HG02870 (cell line): ENCODE measurements around the gene ORMDL2.

Source experiments
- ATAC-seq: cut with Tn5 transposase; IDR thresholded peaks from one replicate; pipeline ENCODE4 v1.9.1; 2021; ENCODE audit warnings: mild to moderate bottlenecking, moderate library complexity; ENCODE audit not compliant: unreplicated experiment

ORMDL2 gene, protein sequence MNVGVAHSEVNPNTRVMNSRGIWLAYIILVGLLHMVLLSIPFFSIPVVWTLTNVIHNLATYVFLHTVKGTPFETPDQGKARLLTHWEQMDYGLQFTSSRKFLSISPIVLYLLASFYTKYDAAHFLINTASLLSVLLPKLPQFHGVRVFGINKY

DNA sequence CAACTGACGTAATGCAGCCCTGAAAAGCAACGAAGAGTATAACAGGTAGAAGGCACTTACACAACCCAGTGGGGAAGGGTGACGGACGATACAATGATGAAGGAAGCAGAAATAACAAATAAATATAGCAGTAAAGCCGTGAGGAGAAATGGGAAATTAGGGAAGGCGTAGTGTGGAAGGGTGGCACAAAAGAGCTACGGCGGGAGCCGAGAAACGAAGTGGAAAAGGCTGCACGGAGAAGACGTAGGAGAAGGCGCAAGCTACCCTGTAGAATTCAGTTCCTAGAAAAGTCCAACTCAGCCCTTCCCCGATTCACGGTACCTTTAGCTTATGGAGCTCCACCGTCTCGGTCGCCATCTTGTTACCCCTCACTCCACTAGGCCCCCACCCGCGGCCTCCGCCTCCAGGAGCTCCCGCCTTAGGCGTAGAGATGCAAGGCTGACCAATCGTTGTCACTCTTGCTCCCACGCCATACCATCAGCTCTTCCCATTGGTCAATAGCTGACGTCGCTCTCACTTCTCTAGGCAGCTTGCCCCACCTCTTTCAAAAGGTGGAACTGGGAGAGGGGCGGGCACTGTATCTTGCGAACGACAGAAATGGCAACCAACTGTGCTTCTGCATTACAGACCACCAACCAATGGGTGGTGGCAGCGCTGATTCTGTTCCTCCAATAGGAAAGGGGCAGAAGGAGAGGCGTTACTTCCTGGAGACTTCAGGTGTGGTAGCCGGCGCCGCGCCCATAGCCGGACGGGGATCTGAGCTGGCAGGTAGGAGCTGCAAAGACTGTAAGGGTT is at the start of gene ORMDL2, which contains the start of gene SARNP:
Gene ORMDL2, plus strand, starts transcription at position 697 of the 795 bp plus-strand sequence. CDS start 959 bp downstream, outside the sequence.
Gene SARNP, minus strand, starts transcription at position 380 of the 795 bp plus-strand sequence. Its CDS starts 23 bp downstream, at position 357.
- ATAC-seq, result peak; percentile 97

DNA sequence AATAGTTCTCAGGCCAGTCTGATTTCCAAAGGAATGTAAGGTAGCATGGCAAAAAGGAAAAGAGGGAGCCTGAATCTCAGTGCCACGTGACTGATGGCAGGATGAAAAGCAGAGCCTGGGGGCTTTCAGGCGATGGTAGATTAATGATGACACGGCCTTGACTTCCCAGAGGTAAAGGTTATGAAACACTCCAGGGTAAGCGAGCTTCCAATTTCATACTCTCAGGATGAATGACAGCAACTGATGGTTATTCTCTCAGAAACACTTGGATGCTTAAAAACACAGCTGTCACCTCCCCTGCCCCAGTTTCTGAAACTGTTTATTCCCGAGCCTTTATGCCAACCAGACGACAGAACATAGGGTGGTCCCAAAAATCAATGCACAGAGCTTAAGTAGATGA is 46.1 kb upstream of the ORMDL2 start:
- no peak for ATAC-seq

DNA sequence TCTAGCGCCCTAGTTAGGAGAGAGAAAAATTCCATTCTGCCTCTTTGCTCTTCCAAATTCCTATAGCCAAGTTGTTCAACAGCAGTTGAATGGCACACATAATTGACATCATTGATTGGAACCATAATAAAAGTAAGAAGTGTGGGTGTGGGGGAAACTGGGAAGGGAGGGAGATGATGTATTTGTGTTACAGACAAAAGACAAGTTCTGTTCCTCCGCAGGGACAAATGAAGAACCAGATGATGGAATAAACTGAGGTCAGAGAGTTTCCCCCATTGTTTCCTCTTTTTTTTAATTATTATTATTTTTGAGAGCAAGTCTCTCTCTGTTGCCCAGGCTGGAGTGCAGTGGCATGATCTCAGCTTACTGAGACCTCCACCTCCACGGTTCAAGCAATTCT is 40.0 kb upstream of the ORMDL2 start:
- no peak for ATAC-seq

DNA sequence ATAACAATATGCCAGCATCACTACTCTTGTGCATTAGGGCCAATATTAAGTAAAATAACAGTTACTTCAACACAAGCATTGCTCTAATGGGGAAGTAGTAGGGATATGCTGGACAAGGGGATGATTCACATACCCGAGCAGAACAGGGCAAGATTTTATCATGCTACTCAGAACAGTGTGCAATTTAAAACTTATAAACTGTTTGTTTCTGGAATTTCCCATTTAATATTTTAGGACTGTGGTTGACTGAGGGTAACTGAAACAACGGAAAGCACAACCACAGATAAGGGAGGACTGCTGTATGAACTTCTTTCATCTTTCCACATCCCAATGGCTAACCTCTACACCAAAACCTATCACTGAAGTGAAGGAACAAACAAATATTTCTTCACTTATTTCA is 37.2 kb upstream of the ORMDL2 start:
- no peak for ATAC-seq

DNA sequence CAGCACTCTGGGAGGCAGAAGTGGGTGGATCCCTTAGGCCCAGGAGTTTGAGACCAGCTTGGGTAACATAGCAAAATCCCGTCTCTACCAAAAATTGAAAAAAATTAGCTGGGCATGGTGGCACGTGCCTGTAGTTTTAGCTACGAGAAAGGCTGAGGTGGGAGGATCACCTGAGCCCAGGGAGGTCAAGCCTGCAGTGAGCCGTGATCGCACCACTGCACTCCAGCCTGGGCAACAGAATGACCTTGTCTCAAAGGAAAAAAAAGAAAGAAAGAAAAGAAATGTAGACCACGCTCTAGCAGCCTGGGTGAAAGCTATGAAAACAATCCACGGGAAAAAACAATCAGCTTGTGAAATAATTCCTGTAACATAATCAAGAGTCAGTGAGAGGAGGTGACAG is 29.3 kb upstream of the ORMDL2 start:
- ATAC-seq, result no peak

DNA sequence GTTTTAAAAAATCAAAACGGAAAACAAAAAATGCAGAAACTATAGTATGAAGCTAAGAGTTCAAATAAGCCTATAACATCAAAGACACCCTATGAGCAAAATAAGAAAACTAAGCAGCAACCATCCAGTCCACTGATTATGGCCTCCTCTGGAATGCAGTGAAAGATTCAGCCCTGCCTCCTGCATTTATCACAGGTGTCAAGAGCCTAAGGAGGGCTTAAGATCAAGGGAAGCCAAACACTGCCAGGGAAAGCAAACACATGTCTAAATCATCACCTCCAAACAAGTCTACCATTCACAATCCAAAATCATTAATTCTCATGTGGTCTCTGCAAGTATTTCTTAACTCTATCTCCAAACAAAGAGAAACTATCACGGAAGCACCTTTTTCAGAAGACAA is 28.7 kb upstream of the ORMDL2 start:
- no peak for ATAC-seq

DNA sequence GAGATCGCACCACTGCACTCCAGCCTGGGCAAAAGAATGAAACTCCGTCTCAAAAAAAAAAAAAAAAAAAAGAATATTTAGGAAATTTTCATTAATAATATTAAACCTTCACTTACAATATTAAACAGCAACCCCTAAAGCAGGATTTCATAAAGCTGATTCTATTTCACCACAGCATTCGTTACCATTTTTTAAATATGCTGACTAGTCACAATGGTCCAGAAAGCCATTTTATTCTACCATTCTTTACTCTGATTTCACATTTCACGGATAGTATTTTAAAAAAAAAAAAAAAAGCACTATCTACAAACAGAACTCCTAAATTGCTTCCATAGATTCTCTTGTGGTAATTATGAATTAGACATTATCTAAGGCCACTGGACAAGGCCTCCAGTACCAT is 27.9 kb upstream of the ORMDL2 start:
- ATAC-seq, result no peak

DNA sequence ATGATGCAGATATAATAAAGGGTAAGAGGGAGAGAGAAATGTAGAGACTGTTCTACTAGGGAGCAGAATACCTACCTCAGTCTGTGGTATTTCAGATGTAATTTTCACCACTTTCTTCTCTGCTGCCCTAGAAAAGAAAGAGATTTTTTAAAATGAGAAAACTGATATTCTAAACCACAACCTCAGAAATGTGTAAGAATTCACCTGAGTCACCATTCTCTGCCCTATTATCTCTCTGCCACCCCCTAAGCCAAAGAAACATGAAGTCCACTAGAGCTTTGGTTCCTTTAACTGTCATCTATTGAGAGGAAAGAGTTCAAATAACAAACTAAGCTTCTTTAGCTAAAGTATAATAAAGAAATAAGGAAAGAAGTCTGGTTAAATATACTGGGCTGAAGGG is 21.9 kb upstream of the ORMDL2 start:
- ATAC-seq, result no peak

DNA sequence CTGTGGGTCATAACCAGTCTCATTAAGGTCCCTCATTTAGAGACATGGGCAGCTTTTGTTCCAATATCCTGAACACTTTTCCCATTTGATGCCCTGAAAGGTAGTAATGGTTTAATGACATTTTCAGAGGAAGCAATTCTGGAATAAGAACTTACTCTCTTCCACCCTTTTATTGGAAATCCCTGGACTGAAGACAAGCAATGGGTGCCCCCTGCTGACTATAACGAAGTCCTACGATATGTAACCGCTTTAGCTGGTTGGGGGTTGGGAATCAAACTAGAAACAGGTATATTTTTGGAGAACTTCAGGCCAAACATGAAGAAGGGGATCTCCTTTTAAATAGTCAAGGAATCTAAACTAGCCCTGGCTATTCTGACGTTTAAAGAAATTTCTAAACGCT is 20.8 kb upstream of the ORMDL2 start:
- no peak for ATAC-seq

DNA sequence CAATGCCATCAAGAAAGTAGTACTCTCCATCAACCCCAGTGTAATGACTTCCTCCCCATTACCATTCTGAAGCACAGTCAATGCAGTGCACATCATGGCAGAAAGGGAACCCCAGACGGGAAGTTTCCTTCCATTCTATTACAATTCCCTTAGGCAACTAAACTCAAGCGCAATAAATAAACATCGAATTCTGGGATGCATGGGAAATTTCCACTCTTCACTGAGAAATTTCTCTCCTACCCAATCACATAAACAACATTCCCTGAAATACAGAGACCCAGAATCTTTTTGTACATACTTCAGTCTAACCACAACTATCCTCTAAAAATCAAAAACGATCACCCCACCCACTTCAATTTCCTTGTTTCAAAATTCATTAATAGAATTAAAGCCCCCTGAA is 20.3 kb upstream of the ORMDL2 start:
- no peak for ATAC-seq

DNA sequence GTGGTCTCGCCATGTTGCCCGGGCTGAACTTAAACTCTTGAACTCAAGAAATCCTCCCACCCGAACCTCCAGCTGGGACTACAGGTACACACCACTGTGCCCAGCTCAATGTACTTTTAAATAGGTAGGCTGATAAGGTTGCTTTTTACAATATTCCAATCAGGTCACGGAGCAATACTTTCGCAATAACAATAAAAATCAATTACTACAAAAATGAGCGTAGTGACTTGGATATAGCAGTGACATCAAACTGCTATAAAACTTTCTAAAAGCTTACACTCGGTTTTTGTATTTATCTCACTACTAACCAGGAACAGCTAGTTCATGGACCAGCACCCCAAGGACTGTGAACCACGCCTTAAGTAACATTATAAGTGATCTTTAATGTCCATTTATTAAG is 10.9 kb upstream of the ORMDL2 start:
- ATAC-seq, result no peak

DNA sequence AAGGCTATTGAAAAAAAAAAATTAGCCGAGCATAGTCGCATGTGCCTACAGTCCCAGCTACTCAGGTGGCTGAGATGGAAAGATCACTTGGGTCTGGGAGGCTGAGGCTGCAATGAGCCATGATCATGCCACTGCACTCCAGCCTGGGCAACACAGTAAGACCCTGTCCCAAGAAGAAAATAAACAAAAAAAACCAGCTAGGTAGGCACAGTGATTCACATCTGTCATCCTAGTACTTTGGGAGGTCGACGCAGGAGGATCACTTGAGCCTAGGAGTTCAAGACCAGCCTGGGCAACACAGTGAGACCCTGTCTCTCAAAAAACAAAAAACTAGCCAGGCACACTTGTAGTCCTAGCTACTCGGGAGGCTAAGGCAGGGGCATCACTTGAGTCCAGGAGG is 8.6 kb upstream of the ORMDL2 start:
- ATAC-seq, result no peak

DNA sequence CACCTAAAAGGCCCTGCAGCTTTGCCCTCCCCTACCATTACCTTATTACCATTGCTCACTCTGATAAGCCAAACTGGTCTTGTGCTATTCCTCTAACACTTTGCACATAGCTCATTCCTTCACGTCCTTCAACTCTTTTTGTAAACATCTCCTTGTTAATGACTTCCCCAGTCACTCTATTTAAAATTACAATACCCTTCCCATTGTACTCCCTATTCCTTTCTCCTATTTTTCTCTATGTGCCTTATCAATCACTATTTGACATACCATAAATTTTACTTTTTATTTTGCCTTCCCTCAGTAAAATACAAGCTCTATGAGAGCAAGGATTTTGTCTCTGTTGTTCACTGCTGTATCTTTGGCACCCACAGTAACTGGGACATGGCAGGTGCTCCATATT is 5.8 kb upstream of the ORMDL2 start:
- no peak for ATAC-seq

DNA sequence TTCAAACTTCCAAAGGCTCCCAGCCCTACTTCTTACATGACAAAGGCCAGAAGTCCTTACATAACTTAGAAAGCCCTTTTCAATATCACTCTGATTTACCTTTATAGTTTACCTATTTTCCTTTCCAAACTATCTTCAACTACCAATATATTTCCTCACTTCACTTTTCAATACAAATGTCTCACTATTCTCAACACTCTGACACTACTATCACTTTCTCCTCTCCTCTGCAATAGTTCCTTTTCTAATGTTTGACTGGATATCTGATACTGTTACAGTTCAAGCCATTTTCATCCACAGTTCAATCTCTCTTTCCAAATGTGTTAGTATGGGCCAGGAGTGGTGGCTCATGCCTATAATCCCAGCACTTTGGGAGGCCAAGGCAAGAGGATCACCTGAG is 3.6 kb upstream of the ORMDL2 start:
- no peak for ATAC-seq

DNA sequence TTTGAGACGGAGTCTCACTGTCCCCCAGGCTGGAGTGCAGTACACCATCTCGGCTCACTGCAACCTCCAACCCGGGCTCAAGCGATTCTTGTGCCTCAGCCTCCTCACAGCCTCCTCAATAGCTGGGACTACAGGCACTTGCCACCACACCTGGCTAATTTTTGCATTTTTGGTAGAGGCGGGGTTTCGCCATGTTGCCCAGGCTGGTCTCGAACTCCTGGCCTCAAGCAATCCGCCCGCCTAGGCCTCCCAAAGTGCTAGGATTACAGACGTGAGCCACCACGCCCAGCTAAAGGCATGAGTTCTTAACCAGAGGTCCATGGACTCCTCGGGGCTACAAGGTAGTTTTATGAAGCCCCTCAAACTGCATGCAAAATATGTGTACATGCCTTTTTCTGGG is 2.4 kb upstream of the ORMDL2 start:
- ATAC-seq, result no peak

DNA sequence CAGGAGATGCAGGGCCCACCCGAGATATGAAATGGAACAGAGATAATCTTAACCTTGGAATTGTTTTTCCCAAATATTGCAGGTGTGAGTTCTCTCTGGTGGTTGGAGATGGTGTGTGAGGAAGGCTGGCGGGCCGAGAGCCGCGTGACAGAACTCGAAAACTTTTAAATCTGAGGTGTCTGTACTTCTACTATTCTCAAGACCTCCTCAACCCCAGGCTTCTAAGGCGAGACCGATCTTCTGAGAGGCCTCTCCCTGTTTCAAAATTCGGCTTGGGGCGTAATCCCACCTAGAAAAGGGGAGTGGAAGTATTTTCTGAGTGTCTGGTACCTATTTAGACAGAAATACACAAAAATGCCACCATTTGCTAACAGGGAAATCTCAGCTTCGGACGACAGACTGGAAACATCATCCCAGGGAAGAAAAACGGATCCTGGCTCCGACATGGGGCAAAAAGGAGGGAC is 928 bp upstream of the ORMDL2 start:
- no peak for ATAC-seq

DNA sequence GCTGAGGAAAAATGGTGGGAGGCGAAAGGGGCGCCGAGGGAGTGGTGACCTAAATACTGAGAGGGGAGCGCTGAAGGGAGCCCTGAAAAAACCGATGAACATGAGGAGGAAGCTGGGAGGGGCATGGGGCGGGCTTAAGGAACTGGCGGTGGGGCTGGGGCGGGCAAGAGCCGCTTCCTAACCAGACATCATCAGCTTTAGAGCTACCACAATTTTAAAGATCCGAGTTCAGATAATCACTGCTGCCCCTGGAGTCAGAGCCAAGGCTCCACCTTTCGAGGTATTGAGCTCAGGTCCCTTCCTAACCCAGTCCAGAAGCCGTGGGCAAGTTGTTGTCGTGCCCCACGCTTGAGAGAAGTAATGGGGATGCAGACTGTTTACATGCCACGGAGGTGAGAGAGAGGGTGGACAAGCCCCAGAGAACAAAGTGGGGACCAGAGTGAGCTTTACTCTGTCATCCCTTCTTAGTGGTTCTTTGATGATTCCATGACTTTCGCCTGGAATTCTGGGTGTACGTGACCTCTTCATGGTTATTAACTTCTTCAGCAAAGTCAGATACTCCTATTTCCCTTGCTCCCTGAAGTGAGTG is 393 bp downstream of the ORMDL2 start:
- ATAC-seq, result peak; percentile 20

DNA sequence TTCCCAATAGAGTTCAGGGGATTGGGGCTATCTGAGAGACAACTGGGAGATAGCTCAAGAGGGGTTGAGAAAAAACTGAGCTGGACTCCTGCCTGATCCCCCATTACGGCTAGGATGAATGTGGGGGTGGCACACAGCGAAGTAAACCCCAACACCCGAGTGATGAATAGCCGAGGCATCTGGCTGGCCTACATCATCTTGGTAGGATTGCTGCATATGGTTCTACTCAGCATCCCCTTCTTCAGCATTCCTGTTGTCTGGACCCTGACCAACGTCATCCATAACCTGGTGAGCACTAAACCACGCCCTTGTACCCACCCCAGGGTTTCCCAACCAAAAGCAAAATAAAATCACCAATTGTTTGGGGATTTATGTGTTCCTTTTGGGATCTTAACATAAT is 1.0 kb downstream of the ORMDL2 start:
- ATAC-seq, result no peak

DNA sequence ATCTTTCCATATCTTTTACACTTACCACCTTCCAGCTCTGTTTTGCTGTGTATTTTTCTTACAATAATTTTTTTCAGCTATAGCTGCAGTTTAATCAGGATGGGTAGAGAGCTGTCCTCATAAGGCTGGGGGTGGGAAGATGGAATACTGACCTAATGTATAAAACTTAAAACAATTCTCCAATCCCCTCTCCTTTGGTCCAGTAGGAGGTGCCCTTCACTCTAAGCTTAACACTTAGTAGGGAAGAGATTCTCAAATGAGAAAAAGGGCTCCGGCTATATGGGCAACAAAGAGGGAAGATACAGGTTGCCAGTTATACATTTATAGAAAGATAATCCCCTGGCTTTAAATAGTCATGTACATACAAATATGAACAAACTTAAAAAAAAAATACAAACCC is 2.8 kb downstream of the ORMDL2 start:
- no peak for ATAC-seq

DNA sequence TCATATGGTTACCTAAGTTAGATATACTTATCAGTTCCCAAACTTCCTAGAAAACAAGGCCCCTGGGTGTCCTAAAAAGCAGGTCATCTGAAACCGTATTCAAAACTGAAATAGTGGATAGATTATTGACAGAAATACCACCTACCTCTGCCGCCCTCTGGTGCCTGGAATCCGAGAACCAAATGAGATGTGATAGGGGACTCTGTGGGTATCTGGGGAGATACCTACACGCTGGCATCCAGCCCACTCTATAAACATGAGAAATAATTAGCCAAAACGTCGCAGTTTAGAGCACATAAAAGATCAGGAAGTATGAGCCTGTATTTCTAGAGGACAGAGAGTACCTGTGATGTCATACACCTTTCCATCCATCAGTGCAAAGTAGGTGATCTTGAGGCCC is 4.4 kb downstream of the ORMDL2 start:
- ATAC-seq, result no peak

DNA sequence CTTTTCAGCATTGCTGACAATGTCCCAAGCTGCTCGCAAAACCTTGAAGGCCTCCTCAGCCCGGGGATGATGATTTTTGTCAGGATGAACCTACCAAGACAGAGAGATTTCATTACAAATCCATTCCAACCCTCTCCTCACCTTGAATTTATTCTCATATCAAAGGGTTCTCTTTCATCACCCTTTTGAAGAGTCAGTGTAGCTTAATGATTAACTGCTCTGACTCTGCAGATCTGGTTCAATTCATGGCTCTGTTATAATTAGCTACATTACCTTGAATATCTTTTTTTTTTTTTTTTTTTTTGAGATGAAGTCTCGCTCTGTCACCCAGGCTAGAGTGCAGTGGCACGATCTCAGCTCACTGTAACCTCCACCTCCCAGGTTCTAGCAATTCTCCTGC is 5.6 kb downstream of the ORMDL2 start:
- ATAC-seq, result no peak

DNA sequence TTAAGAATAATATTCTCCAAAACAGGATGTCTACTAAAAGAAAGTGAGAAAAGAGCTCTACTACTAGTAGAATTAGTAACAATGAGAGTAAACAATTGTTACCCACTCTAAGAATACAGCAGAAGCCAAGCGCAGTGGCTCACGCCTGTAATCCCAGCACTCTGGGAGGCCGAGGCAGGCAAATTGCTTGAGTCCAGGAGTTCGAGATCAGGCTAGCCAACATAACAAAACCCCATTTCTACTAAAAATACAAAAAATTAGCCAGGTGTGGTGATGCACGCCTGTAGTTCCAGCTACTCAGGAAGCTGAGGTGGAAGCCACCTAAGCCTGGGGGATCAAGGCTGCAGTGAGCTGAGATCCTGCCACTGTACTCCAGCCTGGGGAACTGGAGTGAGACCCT is 6.9 kb downstream of the ORMDL2 start:
- ATAC-seq, result no peak
